GM12872 (cell line): ENCODE results near the gene HK1.

Experiments
- CTCF ChIP-seq: IDR thresholded peaks from 3 replicates; pipeline ENCODE4 v1.5.1; 2011; ENCODE audit warnings: low read depth, mild to moderate bottlenecking, low read length, moderate library complexity; ENCODE audit not compliant: insufficient read depth

The HK1 gene

GRCh38 chr10:69259547-69260243, 18.6 kb upstream of the HK1 start:
- no peak for TF ChIP-seq CTCF

- no peak for TF ChIP-seq CTCF
Observed at GRCh38 chr10:69261184-69261583, 17.1 kb upstream of the HK1 start.

GRCh38 chr10:69262292-69262751, 16.0 kb upstream of the HK1 start:
- no peak for TF ChIP-seq CTCF

GRCh38 chr10:69265521-69265920, 12.8 kb upstream of the HK1 start:
- no peak for TF ChIP-seq CTCF

GRCh38 chr10:69268761-69269416, 9.4 kb upstream of the HK1 start:
- TF ChIP-seq CTCF = no peak

- TF ChIP-seq CTCF = no peak
Observed at GRCh38 chr10:69269761-69270160, 8.5 kb upstream of the HK1 start.

GRCh38 chr10:69270990-69271389, 7.3 kb upstream of the HK1 start:
- no peak for TF ChIP-seq CTCF
